ENCODE results near the gene MGAT5B. TPM values are rescaled to one million over a fixed set of nuclear protein-coding genes. Genes with fewer than 3 reads are reported as not detected.

Gene MGAT5B
- total RNA-seq, 1 experiment from 2014 or later, result 14.3 TPM

- DNase-seq, result no peak
- H3K4me3 ChIP-seq, result no peak overlapping the region
- H3K9me3 ChIP-seq (ENCODE audit: insufficient read depth, low read depth), result no peaks in the 10 kb centered on the region
- BruUV-seq (replicated peaks), result no TSS peak
- intact Hi-C loops (cut with micrococcal nuclease; ENCODE audit: unreplicated experiment), result loop anchor here (10.0 kb wide), 1 partner anchor 87 kb away; no protein-coding TSS in a partner anchor
- TF ChIP-seq CTCF (conservative IDR thresholded peaks at IDR 0.05) (no peak), EZH2 (IDR thresholded peaks at IDR 0.05; ENCODE audit: low read depth) (no peak)
- POLR2A ChIA-PET (ENCODE audit: unreplicated experiment), result no interaction called here
- no peaks in the 10 kb centered on the region for H3K36me3 ChIP-seq (ENCODE audit: low read depth)
- no peaks in the 10 kb centered on the region for H3K27me3 ChIP-seq (ENCODE audit: insufficient read depth, low read depth)
- no peak overlapping the region for H2AFZ ChIP-seq
- no peaks in the 10 kb centered on the region for H3K4me1 ChIP-seq (replicated peaks; ENCODE audit: insufficient read depth)
- no peaks in the 10 kb centered on the region for H3K79me2 ChIP-seq (ENCODE audit: low read depth)
- H3F3A ChIP-seq (ENCODE audit: insufficient read depth, low read depth), result no peaks in the 10 kb centered on the region
- CTCF ChIA-PET, result no interaction called here
- no peak overlapping the region for H3K27ac ChIP-seq
- no peak overlapping the region for H3K4me2 ChIP-seq
- H4K20me1 ChIP-seq (ENCODE audit: insufficient read depth), result no peaks in the 10 kb centered on the region
- no peaks in the 10 kb centered on the region for H3K9me2 ChIP-seq (ENCODE audit: insufficient read depth)
Observed at GRCh38 chr17:76961869-76962268, 93.7 kb downstream of the MGAT5B start.

GRCh38 chr17:76962858-76963257, 94.7 kb downstream of the MGAT5B start:
- Histone ChIP-seq H2AFZ (no peak overlapping the region), H3K27me3 (ENCODE audit: insufficient read depth, low read depth) (no peaks in the 10 kb centered on the region), H3K4me2 (no peak overlapping the region), H3F3A (ENCODE audit: insufficient read depth, low read depth) (no peaks in the 10 kb centered on the region), H3K27ac (no peak overlapping the region), H3K9me2 (ENCODE audit: insufficient read depth) (no peaks in the 10 kb centered on the region), H3K79me2 (ENCODE audit: low read depth) (no peaks in the 10 kb centered on the region), H3K4me1 (replicated peaks; ENCODE audit: insufficient read depth) (no peaks in the 10 kb centered on the region), H3K4me3 (no peak overlapping the region), H3K36me3 (ENCODE audit: low read depth) (no peaks in the 10 kb centered on the region), H3K9me3 (ENCODE audit: insufficient read depth, low read depth) (no peaks in the 10 kb centered on the region), H4K20me1 (ENCODE audit: insufficient read depth) (no peaks in the 10 kb centered on the region)
- no peak for DNase-seq
- TF ChIP-seq EZH2 (IDR thresholded peaks at IDR 0.05; ENCODE audit: low read depth), result no peak
- no peak for TF ChIP-seq CTCF (conservative IDR thresholded peaks at IDR 0.05)
- CTCF ChIA-PET, result no interaction called here
- intact Hi-C loops (cut with micrococcal nuclease; ENCODE audit: unreplicated experiment), result loop anchor here (10.0 kb wide), 1 partner anchor 88 kb away; no protein-coding TSS in a partner anchor
- no TSS peak for BruUV-seq (replicated peaks)
- POLR2A ChIA-PET (ENCODE audit: unreplicated experiment), result no interaction called here

GRCh38 chr17:76966016-76966415, 97.8 kb downstream of the MGAT5B start:
- CTCF ChIA-PET, result no interaction called here
- Histone ChIP-seq H4K20me1 (ENCODE audit: insufficient read depth) (no peaks in the 10 kb centered on the region), H3K4me1 (replicated peaks; ENCODE audit: insufficient read depth) (peaks cover 16% of the 10 kb centered on the region), H3K4me2 (no peak overlapping the region), H3K27ac (no peak overlapping the region), H3K36me3 (ENCODE audit: low read depth) (no peaks in the 10 kb centered on the region), H3K27me3 (ENCODE audit: insufficient read depth, low read depth) (no peaks in the 10 kb centered on the region), H3K79me2 (ENCODE audit: low read depth) (no peaks in the 10 kb centered on the region), H2AFZ (no peak overlapping the region), H3F3A (ENCODE audit: insufficient read depth, low read depth) (peaks cover 15% of the 10 kb centered on the region), H3K4me3 (no peak overlapping the region), H3K9me2 (ENCODE audit: insufficient read depth) (no peaks in the 10 kb centered on the region), H3K9me3 (ENCODE audit: insufficient read depth, low read depth) (no peaks in the 10 kb centered on the region)
- DNase-seq, result no peak
- POLR2A ChIA-PET (ENCODE audit: unreplicated experiment), result no interaction called here
- intact Hi-C loops (cut with micrococcal nuclease; ENCODE audit: unreplicated experiment), result loop anchor here (10.0 kb wide), 1 partner anchor 91 kb away; no protein-coding TSS in a partner anchor
- no peak for TF ChIP-seq EZH2 (IDR thresholded peaks at IDR 0.05; ENCODE audit: low read depth)
- TF ChIP-seq CTCF (conservative IDR thresholded peaks at IDR 0.05), result no peak
- no TSS peak for BruUV-seq (replicated peaks)

Data from PC-9 (cell line).